ENCODE measurements around the gene ATL3. TPM values are rescaled to one million over a fixed set of nuclear protein-coding genes. Genes with fewer than 3 reads are reported as not detected.

ATL3 gene
- total RNA-seq, 2 donors from 2014 or later: 17.8 to 32.7 TPM

- H3K36me3 ChIP-seq (replicated peaks in 1 of 2; ENCODE audit: insufficient read depth in 1 of 2, low read depth in 2 of 2): no peaks in the 10 kb centered on the region
- ATAC-seq: no peak
- no peak overlapping the region for H3K4me3 ChIP-seq
- H3K27ac ChIP-seq: peak overlapping the region in 1 of 4 donors; percentile 29
- H3K9me3 ChIP-seq: no peaks in the 10 kb centered on the region
- peaks cover 18% of the 10 kb centered on the region for H3K4me1 ChIP-seq
- DNase-seq: no peak
- H3K27me3 ChIP-seq: no peaks in the 10 kb centered on the region
- 75 to 88% methylated on average over 14 of the region's 14 CpGs for WGBS, 2 donors
- intact Hi-C loops (cut with DNase I): no loop called here
- no peak for TF ChIP-seq CTCF (IDR thresholded peaks at IDR 0.05)
- TF ChIP-seq POLR2A (IDR thresholded peaks at IDR 0.05): no peak
Measured at GRCh38 chr11:63610604-63611394, 60.4 kb downstream of the ATL3 start.

GRCh38 chr11:63609971-63610580, 61.1 kb downstream of the ATL3 start:
- intact Hi-C loops (cut with DNase I): no loop called here
- 86 to 87% methylated on average over 14 of the region's 14 CpGs for WGBS, 2 donors
- Histone ChIP-seq H3K36me3 (replicated peaks in 1 of 2; ENCODE audit: insufficient read depth in 1 of 2, low read depth in 2 of 2) (no peaks in the 10 kb centered on the region), H3K4me3 (no peak overlapping the region), H3K27ac (peak overlapping the region in 1 of 4 donors; percentile 29), H3K27me3 (no peaks in the 10 kb centered on the region), H3K9me3 (no peaks in the 10 kb centered on the region), H3K4me1 (peaks cover 18% of the 10 kb centered on the region)
- DNase-seq: no peak
- ATAC-seq: no peak
- TF ChIP-seq POLR2A (IDR thresholded peaks at IDR 0.05) (no peak), CTCF (IDR thresholded peaks at IDR 0.05) (no peak)

- Histone ChIP-seq H3K27me3 (no peaks in the 10 kb centered on the region), H3K9me3 (no peaks in the 10 kb centered on the region), H3K4me3 (no peak overlapping the region), H3K4me1 (peaks cover 18% of the 10 kb centered on the region), H3K27ac (peak overlapping the region in 1 of 4 donors; percentile 14), H3K36me3 (replicated peaks in 1 of 2; ENCODE audit: insufficient read depth in 1 of 2, low read depth in 2 of 2) (no peaks in the 10 kb centered on the region)
- intact Hi-C loops (cut with DNase I): no loop called here
- DNase-seq (peak in 2 of 4 donors; percentile 28 to 46), ATAC-seq (no peak)
- 55 to 64% methylated on average over 4 of the region's 4 CpGs for WGBS, 2 donors
- no peak for TF ChIP-seq CTCF (IDR thresholded peaks at IDR 0.05)
- no peak for TF ChIP-seq POLR2A (IDR thresholded peaks at IDR 0.05)
Measured at GRCh38 chr11:63609536-63609935, 61.6 kb downstream of the ATL3 start.

GRCh38 chr11:63608353-63609345, 62.5 kb downstream of the ATL3 start:
- no peaks in the 10 kb centered on the region for H3K9me3 ChIP-seq
- H3K4me1 ChIP-seq: peaks cover 19% of the 10 kb centered on the region
- WGBS, 2 donors: 66 to 75% methylated on average over 8 to 11 of the region's 11 CpGs
- intact Hi-C loops (cut with DNase I): no loop called here
- H3K36me3 ChIP-seq (replicated peaks in 1 of 2; ENCODE audit: insufficient read depth in 1 of 2, low read depth in 2 of 2): no peaks in the 10 kb centered on the region
- H3K27ac ChIP-seq: peak overlapping the region in 1 of 4 donors; percentile 14
- ATAC-seq (no peak), DNase-seq (no peak)
- no peak for TF ChIP-seq CTCF (IDR thresholded peaks at IDR 0.05)
- TF ChIP-seq POLR2A (IDR thresholded peaks at IDR 0.05): no peak
- H3K4me3 ChIP-seq: no peak overlapping the region
- H3K27me3 ChIP-seq: no peaks in the 10 kb centered on the region

All from body of pancreas (tissue), 4 donors.